Neural cell (in vitro differentiated cells): ENCODE measurements around the gene HSPB6. TPM values are rescaled to one million over a fixed set of nuclear protein-coding genes. Genes with fewer than 3 reads are reported as not detected.

Source experiments
- H2AFZ ChIP-seq: fragments of 200-600, 300-800 bp; sonication (generic), shearing (Covaris generic); 2 replicates; pipeline ENCODE4 v1.6.0; 2014; ENCODE audit warnings: low read depth, mild to moderate bottlenecking, antibody characterized with exemption, low read length, moderate library complexity
- H3F3A ChIP-seq: fragments of 200-600 bp; shearing (Covaris generic); 2 replicates; pipeline ENCODE4 v1.6.1; 2016; ENCODE audit warnings: mild to moderate bottlenecking, moderate library complexity, mixed read lengths, antibody characterized with exemption, low read length; ENCODE audit not compliant: insufficient read depth, poor library complexity, severe bottlenecking
- H3K27ac ChIP-seq: fragments of 200-600, 300-800 bp; sonication (generic), shearing (Covaris generic); 2 replicates; pipeline ENCODE4 v1.5.1; 2014; ENCODE audit warnings: mild to moderate bottlenecking, low read length, moderate library complexity
- H3K27me3 ChIP-seq: fragments of 300-800, 200-600 bp; sonication (generic), shearing (Covaris generic); 2 replicates; pipeline ENCODE4 v1.6.0; 2014; ENCODE audit warnings: mild to moderate bottlenecking, low read depth, low read length, moderate library complexity; ENCODE audit not compliant: insufficient read depth
- H3K36me3 ChIP-seq: fragments of 300-800, 200-600 bp; sonication (generic), shearing (Covaris generic); 2 replicates; pipeline ENCODE4 v1.5.1; 2014; ENCODE audit warnings: mild to moderate bottlenecking, antibody characterized with exemption, low read length, moderate library complexity; ENCODE audit not compliant: insufficient read depth
- H3K4me2 ChIP-seq: fragments of 300-800, 200-600 bp; sonication (generic), shearing (Covaris generic); 2 replicates; pipeline ENCODE4 v1.6.0; 2014; ENCODE audit warnings: mild to moderate bottlenecking, low read length
- H3K4me3 ChIP-seq: fragments of 300-800, 200-600 bp; sonication (generic), shearing (Covaris generic); 2 replicates; pipeline ENCODE4 v1.5.1; 2014; ENCODE audit warnings: mild to moderate bottlenecking, low read length, moderate library complexity
- H3K79me2 ChIP-seq: fragments of 200-600 bp; shearing (Covaris generic); replicated peaks from 2 replicates; pipeline ENCODE4 v1.6.0; 2014; ENCODE audit warnings: mild to moderate bottlenecking, low read length, moderate library complexity; ENCODE audit not compliant: insufficient read depth
- H3K9ac ChIP-seq: fragments of 300-800, 200-600 bp; sonication (generic), shearing (Covaris generic); 2 replicates; pipeline ENCODE4 v1.6.1; 2016; ENCODE audit warnings: mild to moderate bottlenecking, low read length, mixed read lengths
- H3K9me2 ChIP-seq: fragments of 200-600 bp; shearing (Covaris generic); 2 replicates; pipeline ENCODE4 v1.6.1; 2016; ENCODE audit warnings: mild to moderate bottlenecking, low read length, mixed read lengths; ENCODE audit not compliant: insufficient read depth
- H3K9me3 ChIP-seq: fragments of 200-600, 300-800 bp; sonication (generic), shearing (Covaris generic); 2 replicates; pipeline ENCODE4 v1.6.1; 2016; ENCODE audit warnings: mild to moderate bottlenecking, mixed run types, low read length, moderate library complexity, mixed read lengths
- H4K20me1 ChIP-seq: fragments of 200-600 bp; shearing (Covaris generic); 2 replicates; pipeline ENCODE4 v1.6.1; 2016; ENCODE audit warnings: mild to moderate bottlenecking, mixed run types; ENCODE audit not compliant: insufficient read depth
- EP300 ChIP-seq: fragments of 450-650 bp; conservative IDR thresholded peaks from 2 replicates; pipeline ENCODE4 v1.6.1; 2014; ENCODE audit warnings: antibody characterized with exemption, mild to moderate bottlenecking, moderate library complexity; ENCODE audit not compliant: poor library complexity, severe bottlenecking
- EZH2 ChIP-seq: fragments of 200-600, 300-800 bp; shearing (Covaris generic), sonication (generic); IDR thresholded peaks from 2 replicates; pipeline ENCODE4 v1.6.1; 2014; ENCODE audit warnings: antibody characterized with exemption, low read length, borderline replicate concordance, mild to moderate bottlenecking; ENCODE audit not compliant: insufficient read depth, poor library complexity, severe bottlenecking
- MXI1 ChIP-seq: fragments of 450-650 bp; conservative IDR thresholded peaks from 2 replicates; pipeline ENCODE4 v1.6.1; 2014; ENCODE audit warnings: antibody characterized with exemption, mild to moderate bottlenecking; ENCODE audit not compliant: poor library complexity, severe bottlenecking
- POLR2AphosphoS5 ChIP-seq: IDR thresholded peaks from 2 replicates; pipeline ENCODE4 v1.6.1; 2012
- RAD21 ChIP-seq: fragments of 450-650 bp; conservative IDR thresholded peaks from 2 replicates; pipeline ENCODE4 v1.6.1; 2014; ENCODE audit warnings: antibody characterized with exemption, mild to moderate bottlenecking, moderate library complexity
- SMC3 ChIP-seq: fragments of 450-650 bp; conservative IDR thresholded peaks from 2 replicates; pipeline ENCODE4 v1.6.1; 2014; ENCODE audit warnings: antibody characterized with exemption, mild to moderate bottlenecking, moderate library complexity; ENCODE audit not compliant: poor library complexity
- TAF1 ChIP-seq: IDR thresholded peaks from 2 replicates; pipeline ENCODE4 v1.6.1; 2012; ENCODE audit warnings: low read depth
- polyA plus RNA-seq: library from polyadenylated mRNA; depleted of rRNA; stranded (reverse); fragments of >200 nt; gene quantifications from 2 replicates; pipeline ENCODE4 v1.2.3, GENCODE V29; 2014
- TF ChIP-seq, protein P1 (sequence below): IDR thresholded peaks from 2 replicates; pipeline ENCODE4 v1.6.1; 2012; ENCODE audit warnings: borderline replicate concordance
- TF ChIP-seq, protein P2 (sequence below): fragments of 450-650 bp; IDR thresholded peaks from 2 replicates; pipeline ENCODE4 v1.5.1; 2014; ENCODE audit warnings: antibody characterized with exemption, mild to moderate bottlenecking, moderate library complexity; ENCODE audit not compliant: poor library complexity, severe bottlenecking

Gene HSPB6
- polyA plus RNA-seq, 1 donor from 2014 or later: not detected

DNA sequence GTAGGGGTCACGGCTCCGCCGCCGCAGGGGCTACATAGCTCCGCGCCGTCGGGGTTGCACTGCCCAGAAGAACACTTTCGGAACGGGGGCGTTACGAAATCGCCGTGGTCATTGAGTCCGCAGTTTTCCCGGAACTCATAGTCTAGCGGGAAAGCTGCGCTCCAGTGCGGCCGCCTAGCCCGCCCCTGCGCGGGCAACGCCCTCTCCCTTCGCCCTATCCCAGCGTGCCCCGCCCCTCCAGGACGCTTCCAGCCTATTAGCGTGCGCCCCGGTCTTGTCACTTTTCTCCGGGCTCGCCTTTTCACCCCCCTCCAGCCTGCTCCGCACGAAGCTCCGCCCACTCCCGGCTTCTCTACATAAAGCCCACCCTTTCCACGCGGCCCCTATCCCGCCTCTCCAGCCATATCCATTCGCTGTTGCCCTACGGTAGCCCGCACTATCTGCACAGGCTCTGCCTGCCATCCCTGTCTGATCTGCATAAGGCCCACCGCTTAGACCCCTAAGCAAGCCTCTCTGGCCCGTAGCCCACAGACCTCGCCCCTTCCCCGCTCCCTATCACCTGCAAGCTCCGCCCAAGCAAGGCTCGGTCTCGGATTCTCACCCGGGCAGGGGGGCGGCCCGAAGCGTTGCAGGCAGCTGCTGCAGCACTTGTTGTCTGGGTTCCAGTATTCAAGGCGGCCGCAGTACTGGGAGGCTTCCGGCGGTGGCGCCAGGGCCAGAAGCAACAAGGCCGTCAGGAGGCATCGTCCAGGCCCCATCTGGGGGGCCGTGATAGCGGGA, 16.2 kb downstream of the HSPB6 start:
- peaks cover under 1% of the 10 kb centered on the region for H3K79me2 ChIP-seq
- no peaks in the 10 kb centered on the region for H3K36me3 ChIP-seq
- no peak for TF ChIP-seq EZH2
- TF ChIP-seq SMC3: peak; percentile 53
- peak; percentile 73 for TF ChIP-seq TAF1
- TF ChIP-seq RAD21: peak; percentile 32
- TF ChIP-seq POLR2AphosphoS5: peak; percentile 81
- TF ChIP-seq, protein P1, sequence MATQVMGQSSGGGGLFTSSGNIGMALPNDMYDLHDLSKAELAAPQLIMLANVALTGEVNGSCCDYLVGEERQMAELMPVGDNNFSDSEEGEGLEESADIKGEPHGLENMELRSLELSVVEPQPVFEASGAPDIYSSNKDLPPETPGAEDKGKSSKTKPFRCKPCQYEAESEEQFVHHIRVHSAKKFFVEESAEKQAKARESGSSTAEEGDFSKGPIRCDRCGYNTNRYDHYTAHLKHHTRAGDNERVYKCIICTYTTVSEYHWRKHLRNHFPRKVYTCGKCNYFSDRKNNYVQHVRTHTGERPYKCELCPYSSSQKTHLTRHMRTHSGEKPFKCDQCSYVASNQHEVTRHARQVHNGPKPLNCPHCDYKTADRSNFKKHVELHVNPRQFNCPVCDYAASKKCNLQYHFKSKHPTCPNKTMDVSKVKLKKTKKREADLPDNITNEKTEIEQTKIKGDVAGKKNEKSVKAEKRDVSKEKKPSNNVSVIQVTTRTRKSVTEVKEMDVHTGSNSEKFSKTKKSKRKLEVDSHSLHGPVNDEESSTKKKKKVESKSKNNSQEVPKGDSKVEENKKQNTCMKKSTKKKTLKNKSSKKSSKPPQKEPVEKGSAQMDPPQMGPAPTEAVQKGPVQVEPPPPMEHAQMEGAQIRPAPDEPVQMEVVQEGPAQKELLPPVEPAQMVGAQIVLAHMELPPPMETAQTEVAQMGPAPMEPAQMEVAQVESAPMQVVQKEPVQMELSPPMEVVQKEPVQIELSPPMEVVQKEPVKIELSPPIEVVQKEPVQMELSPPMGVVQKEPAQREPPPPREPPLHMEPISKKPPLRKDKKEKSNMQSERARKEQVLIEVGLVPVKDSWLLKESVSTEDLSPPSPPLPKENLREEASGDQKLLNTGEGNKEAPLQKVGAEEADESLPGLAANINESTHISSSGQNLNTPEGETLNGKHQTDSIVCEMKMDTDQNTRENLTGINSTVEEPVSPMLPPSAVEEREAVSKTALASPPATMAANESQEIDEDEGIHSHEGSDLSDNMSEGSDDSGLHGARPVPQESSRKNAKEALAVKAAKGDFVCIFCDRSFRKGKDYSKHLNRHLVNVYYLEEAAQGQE: no peak
- peak; percentile 15 for TF ChIP-seq EP300
- peak; percentile 82 for TF ChIP-seq MXI1
- TF ChIP-seq, protein P2, sequence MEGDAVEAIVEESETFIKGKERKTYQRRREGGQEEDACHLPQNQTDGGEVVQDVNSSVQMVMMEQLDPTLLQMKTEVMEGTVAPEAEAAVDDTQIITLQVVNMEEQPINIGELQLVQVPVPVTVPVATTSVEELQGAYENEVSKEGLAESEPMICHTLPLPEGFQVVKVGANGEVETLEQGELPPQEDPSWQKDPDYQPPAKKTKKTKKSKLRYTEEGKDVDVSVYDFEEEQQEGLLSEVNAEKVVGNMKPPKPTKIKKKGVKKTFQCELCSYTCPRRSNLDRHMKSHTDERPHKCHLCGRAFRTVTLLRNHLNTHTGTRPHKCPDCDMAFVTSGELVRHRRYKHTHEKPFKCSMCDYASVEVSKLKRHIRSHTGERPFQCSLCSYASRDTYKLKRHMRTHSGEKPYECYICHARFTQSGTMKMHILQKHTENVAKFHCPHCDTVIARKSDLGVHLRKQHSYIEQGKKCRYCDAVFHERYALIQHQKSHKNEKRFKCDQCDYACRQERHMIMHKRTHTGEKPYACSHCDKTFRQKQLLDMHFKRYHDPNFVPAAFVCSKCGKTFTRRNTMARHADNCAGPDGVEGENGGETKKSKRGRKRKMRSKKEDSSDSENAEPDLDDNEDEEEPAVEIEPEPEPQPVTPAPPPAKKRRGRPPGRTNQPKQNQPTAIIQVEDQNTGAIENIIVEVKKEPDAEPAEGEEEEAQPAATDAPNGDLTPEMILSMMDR: peak; percentile 72
- H3K27ac ChIP-seq: peak overlapping the region; percentile 72
- H3K27me3 ChIP-seq: no peaks in the 10 kb centered on the region
- peak overlapping the region; percentile 29 for H2AFZ ChIP-seq
- H4K20me1 ChIP-seq: no peaks in the 10 kb centered on the region
- no peaks in the 10 kb centered on the region for H3F3A ChIP-seq
- H3K9me2 ChIP-seq: no peaks in the 10 kb centered on the region
- no peaks in the 10 kb centered on the region for H3K9me3 ChIP-seq
- H3K4me2 ChIP-seq: peak overlapping the region; percentile 84
- peak overlapping the region; percentile 67 for H3K9ac ChIP-seq
- peak overlapping the region; percentile 69 for H3K4me3 ChIP-seq

DNA sequence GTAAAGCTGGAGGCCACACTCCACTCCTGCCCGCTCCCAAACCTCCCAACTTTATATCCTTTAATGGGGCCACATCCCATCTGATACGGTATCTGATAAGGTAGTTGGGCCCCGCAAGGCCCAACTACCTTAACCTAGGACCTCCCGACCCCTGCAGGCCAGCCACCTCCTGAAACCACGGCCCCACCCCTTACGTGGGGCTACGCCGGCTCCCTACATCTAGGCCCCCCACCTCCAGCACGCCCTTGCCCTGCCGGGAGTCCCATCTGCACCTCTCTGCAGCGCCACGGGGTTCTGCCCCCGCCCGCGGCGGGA, 16.8 kb downstream of the HSPB6 start:
- H3K9ac ChIP-seq: peak overlapping the region; percentile 42
- no peaks in the 10 kb centered on the region for H4K20me1 ChIP-seq
- no peaks in the 10 kb centered on the region for H3K79me2 ChIP-seq
- H3K9me2 ChIP-seq: no peaks in the 10 kb centered on the region
- H3K27ac ChIP-seq: no peak overlapping the region
- H3K27me3 ChIP-seq: no peaks in the 10 kb centered on the region
- TF ChIP-seq, protein P1: no peak
- TF ChIP-seq EZH2: no peak
- TF ChIP-seq SMC3: no peak
- no peak for TF ChIP-seq POLR2AphosphoS5
- TF ChIP-seq RAD21: no peak
- TF ChIP-seq MXI1: no peak
- H3K4me3 ChIP-seq: peak overlapping the region; percentile 69
- no peak overlapping the region for H2AFZ ChIP-seq
- H3K9me3 ChIP-seq: no peaks in the 10 kb centered on the region
- no peaks in the 10 kb centered on the region for H3K36me3 ChIP-seq
- peak overlapping the region; percentile 68 for H3K4me2 ChIP-seq
- no peaks in the 10 kb centered on the region for H3F3A ChIP-seq
